B cell (primary cell): ENCODE measurements around the gene DGAT2.

Experiments used
- EZH2 ChIP-seq: IDR thresholded peaks from 2 replicates; pipeline ENCODE4 v1.6.1; 2012; ENCODE audit warnings: borderline replicate concordance, low read depth, mild to moderate bottlenecking, moderate library complexity, low read length; ENCODE audit not compliant: insufficient read depth, poor library complexity, severe bottlenecking
- TF ChIP-seq, protein P1 (sequence below): fragments of 200-600 bp; IDR thresholded peaks from one replicate; pipeline ENCODE4 v1.8.0; 2022; ENCODE audit warnings: antibody characterized with exemption, mild to moderate bottlenecking

DNA sequence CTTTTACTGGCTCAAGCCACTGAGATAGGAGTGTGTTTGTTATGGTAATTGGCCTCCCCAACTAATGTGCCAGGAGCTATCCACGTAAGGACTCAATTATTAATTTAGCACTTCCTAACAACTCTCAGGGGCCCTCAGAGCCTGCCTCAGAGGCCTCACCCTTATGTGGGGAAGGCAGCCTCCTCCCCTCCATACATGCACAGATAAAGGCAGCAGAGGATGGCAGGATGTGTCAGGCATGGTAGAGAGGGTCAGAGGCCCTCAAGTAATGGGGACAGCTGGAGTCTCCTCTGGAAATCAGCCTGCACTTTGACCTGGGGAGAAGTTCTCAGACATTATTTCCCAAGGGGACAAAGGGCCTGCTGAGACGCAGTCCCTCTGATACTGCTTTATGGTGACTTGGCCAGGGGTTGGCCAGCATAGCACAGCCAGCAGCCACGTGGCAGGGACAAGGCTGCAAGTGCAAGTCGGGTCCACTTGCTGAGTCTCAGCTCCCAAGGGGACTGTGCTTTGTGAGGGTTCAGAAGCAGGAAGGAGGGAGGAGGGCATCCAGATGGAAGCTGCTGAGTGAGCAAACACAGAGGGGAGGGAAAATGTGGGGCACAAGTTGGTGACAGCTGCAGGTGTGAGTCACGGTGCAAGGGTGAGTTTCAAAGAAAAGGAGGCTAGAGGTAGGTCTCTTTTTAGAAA is 33.9 kb upstream of the DGAT2 start:
- TF ChIP-seq, protein P1, sequence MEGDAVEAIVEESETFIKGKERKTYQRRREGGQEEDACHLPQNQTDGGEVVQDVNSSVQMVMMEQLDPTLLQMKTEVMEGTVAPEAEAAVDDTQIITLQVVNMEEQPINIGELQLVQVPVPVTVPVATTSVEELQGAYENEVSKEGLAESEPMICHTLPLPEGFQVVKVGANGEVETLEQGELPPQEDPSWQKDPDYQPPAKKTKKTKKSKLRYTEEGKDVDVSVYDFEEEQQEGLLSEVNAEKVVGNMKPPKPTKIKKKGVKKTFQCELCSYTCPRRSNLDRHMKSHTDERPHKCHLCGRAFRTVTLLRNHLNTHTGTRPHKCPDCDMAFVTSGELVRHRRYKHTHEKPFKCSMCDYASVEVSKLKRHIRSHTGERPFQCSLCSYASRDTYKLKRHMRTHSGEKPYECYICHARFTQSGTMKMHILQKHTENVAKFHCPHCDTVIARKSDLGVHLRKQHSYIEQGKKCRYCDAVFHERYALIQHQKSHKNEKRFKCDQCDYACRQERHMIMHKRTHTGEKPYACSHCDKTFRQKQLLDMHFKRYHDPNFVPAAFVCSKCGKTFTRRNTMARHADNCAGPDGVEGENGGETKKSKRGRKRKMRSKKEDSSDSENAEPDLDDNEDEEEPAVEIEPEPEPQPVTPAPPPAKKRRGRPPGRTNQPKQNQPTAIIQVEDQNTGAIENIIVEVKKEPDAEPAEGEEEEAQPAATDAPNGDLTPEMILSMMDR = no peak
- TF ChIP-seq EZH2 = no peak
